Superior temporal gyrus (tissue), 1 donor: ENCODE data around the gene ALK.

ENCODE experiments used
- DNase-seq: peaks from one replicate; pipeline ENCODE4 v3.0.0-alpha.2; 2016; ENCODE audit errors: extremely low spot score

The ALK gene

GRCh38 chr2:29226808-29227207 lies 694.6 kb downstream of the ALK start:
- no peak for DNase-seq

GRCh38 chr2:29226375-29226774 lies 695.0 kb downstream of the ALK start:
- DNase-seq = no peak

GRCh38 chr2:29225814-29226213 lies 695.6 kb downstream of the ALK start:
- no peak for DNase-seq

- DNase-seq = no peak
Measured at GRCh38 chr2:29224693-29225551, 696.5 kb downstream of the ALK start.

GRCh38 chr2:29223851-29224692 lies 697.3 kb downstream of the ALK start:
- DNase-seq = no peak

GRCh38 chr2:29223257-29223656 lies 698.1 kb downstream of the ALK start:
- no peak for DNase-seq

GRCh38 chr2:29222381-29223179 lies 698.8 kb downstream of the ALK start:
- DNase-seq = no peak

- no peak for DNase-seq
Measured at GRCh38 chr2:29220506-29221270, 700.7 kb downstream of the ALK start.

GRCh38 chr2:29219374-29219773 lies 702.0 kb downstream of the ALK start:
- no peak for DNase-seq

GRCh38 chr2:29218550-29219125 lies 702.7 kb downstream of the ALK start:
- no peak for DNase-seq

- no peak for DNase-seq
Measured at GRCh38 chr2:29218071-29218470, 703.3 kb downstream of the ALK start.

- DNase-seq = no peak
Measured at GRCh38 chr2:29216609-29216909, 704.8 kb downstream of the ALK start.

GRCh38 chr2:29215739-29216608 lies 705.4 kb downstream of the ALK start:
- no peak for DNase-seq

GRCh38 chr2:29215073-29215472 lies 706.3 kb downstream of the ALK start:
- no peak for DNase-seq

GRCh38 chr2:29213888-29214291 lies 707.5 kb downstream of the ALK start:
- DNase-seq = no peak

- no peak for DNase-seq
Measured at GRCh38 chr2:29212009-29212408, 709.4 kb downstream of the ALK start.

GRCh38 chr2:29209551-29209950 lies 711.8 kb downstream of the ALK start:
- no peak for DNase-seq

- no peak for DNase-seq
Measured at GRCh38 chr2:29207352-29208148, 713.8 kb downstream of the ALK start.

GRCh38 chr2:29206941-29207340 lies 714.4 kb downstream of the ALK start:
- DNase-seq = no peak
